ENCODE measurements around the gene PRTG.

GRCh38 chr15:55658886-55659285 lies 84.1 kb downstream of the PRTG start:
- TF ChIP-seq SIN3A (IDR thresholded peaks at IDR 0.05; ENCODE audit: borderline replicate concordance, insufficient read depth, low read length), result no peak
- TF ChIP-seq, protein P1, sequence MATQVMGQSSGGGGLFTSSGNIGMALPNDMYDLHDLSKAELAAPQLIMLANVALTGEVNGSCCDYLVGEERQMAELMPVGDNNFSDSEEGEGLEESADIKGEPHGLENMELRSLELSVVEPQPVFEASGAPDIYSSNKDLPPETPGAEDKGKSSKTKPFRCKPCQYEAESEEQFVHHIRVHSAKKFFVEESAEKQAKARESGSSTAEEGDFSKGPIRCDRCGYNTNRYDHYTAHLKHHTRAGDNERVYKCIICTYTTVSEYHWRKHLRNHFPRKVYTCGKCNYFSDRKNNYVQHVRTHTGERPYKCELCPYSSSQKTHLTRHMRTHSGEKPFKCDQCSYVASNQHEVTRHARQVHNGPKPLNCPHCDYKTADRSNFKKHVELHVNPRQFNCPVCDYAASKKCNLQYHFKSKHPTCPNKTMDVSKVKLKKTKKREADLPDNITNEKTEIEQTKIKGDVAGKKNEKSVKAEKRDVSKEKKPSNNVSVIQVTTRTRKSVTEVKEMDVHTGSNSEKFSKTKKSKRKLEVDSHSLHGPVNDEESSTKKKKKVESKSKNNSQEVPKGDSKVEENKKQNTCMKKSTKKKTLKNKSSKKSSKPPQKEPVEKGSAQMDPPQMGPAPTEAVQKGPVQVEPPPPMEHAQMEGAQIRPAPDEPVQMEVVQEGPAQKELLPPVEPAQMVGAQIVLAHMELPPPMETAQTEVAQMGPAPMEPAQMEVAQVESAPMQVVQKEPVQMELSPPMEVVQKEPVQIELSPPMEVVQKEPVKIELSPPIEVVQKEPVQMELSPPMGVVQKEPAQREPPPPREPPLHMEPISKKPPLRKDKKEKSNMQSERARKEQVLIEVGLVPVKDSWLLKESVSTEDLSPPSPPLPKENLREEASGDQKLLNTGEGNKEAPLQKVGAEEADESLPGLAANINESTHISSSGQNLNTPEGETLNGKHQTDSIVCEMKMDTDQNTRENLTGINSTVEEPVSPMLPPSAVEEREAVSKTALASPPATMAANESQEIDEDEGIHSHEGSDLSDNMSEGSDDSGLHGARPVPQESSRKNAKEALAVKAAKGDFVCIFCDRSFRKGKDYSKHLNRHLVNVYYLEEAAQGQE (IDR thresholded peaks at IDR 0.05; ENCODE audit: insufficient read depth in 1 of 2, low read depth in 2 of 2, low read length in 2 of 2), result no peak
- no peak for TF ChIP-seq POLR2AphosphoS5 (IDR thresholded peaks at IDR 0.05; ENCODE audit: low read depth, low read length)
- no peak for TF ChIP-seq TAF1 (IDR thresholded peaks at IDR 0.05; ENCODE audit: borderline replicate concordance, insufficient read depth, low read length)
